SK-N-SH (cell line): Measurements from ENCODE around the gene TPSG1.
"Not testable (repeated sequence)": the region's sequence is repeated elsewhere in the genome, so short reads cannot be mapped to it uniquely, and the experiment has no call there.

Experiments used
- EZH2phosphoT487 ChIP-seq: fragments of 200-600 bp; sonication (generic); IDR thresholded peaks from 2 replicates; pipeline ENCODE4 v1.6.1; 2017; ENCODE audit warnings: low read depth, mixed run types, mild to moderate bottlenecking, antibody characterized with exemption, moderate library complexity, borderline replicate concordance
- RCOR1 ChIP-seq: fragments of 150-350 bp; IDR thresholded peaks from 2 replicates; pipeline ENCODE4 v1.6.1; 2017; ENCODE audit warnings: antibody characterized with exemption, low read length
- TCF12 ChIP-seq: IDR thresholded peaks from 2 replicates; pipeline ENCODE4 v1.4.0; 2012
- TF ChIP-seq, protein P1 (sequence below): fragments of 200-600 bp; sonication (generic); IDR thresholded peaks from 2 replicates; pipeline ENCODE4 v1.6.1; 2017; ENCODE audit warnings: antibody characterized with exemption, mild to moderate bottlenecking, moderate library complexity

DNA sequence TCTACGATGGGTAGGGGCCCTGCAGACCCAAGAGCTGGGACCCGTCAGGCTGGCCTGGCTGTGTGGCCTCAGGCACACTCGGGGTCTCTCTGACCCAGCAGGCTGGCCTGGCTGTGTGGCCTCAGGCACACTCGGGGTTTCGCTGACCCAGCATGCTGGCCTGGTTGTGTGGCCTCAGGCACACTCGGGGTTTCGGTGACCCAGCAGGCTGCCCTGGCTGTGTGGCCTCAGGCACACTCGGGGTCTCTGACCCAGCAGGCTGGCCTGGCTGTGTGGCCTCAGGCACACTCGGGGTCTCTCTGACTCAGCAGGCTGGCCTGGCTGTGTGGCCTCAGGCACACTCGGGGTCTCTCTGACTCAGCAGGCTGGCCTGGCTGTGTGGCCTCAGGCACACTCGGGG, 34.3 kb downstream of the TPSG1 start:
- not testable (repeated sequence) for TF ChIP-seq TCF12, RCOR1, EZH2phosphoT487
- TF ChIP-seq, protein P1, sequence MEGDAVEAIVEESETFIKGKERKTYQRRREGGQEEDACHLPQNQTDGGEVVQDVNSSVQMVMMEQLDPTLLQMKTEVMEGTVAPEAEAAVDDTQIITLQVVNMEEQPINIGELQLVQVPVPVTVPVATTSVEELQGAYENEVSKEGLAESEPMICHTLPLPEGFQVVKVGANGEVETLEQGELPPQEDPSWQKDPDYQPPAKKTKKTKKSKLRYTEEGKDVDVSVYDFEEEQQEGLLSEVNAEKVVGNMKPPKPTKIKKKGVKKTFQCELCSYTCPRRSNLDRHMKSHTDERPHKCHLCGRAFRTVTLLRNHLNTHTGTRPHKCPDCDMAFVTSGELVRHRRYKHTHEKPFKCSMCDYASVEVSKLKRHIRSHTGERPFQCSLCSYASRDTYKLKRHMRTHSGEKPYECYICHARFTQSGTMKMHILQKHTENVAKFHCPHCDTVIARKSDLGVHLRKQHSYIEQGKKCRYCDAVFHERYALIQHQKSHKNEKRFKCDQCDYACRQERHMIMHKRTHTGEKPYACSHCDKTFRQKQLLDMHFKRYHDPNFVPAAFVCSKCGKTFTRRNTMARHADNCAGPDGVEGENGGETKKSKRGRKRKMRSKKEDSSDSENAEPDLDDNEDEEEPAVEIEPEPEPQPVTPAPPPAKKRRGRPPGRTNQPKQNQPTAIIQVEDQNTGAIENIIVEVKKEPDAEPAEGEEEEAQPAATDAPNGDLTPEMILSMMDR, result not testable (repeated sequence)
